ENCODE data around the gene GSK3B.

Gene GSK3B

DNA sequence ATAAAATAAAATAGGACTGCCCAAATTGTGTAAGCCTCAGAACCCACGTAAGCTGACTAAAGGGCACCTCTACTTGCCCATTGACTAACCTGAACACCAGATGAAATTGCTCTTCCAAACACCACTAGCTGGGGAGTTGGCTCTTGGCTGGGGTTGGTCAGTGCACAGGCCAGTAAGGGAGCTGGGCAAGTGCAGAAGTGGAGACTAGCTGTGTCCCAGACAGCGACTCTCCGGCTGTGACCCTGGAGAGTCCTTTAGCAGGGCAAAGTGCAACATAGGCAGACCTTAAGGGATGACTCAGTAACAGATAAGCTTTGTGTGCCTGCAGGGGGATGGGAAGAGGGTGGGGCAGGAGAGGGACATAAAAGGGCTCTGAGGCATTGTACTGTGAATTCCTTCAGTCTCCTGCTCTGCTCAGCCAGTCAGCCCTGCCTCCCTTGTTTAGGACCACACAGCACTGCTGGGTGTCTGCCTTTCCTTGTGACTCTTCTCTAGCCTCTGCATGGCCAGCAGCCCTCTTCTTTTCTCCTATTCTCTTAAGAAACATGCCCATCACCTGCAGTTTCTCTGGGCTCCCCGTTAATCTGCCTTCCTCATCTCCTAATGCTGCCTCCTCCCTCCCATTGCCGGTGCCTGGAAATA, 299.2 kb downstream of the GSK3B start:
- CTCF ChIA-PET: no interaction called here
- H3K27me3 ChIP-seq (replicated peaks in 2 of 5; ENCODE audit: control insufficient read depth in 4 of 5, insufficient read depth in 5 of 5, low read length in 4 of 5): peaks cover 0 to 3% (median 0%) of the 10 kb centered on the region in 5 experiments
- no peaks in the 10 kb centered on the region for H3K9me3 ChIP-seq (ENCODE audit: control extremely low read depth in 1 of 5, control insufficient read depth in 4 of 5, insufficient read depth in 2 of 5, low read depth in 1 of 5, low read length in 4 of 5)
- no peak overlapping the region for H3K27ac ChIP-seq (ENCODE audit: insufficient read depth in 1 of 2, low read depth in 1 of 2, low read length in 2 of 2, poor library complexity in 1 of 2, severe bottlenecking in 2 of 2)
- no peaks in the 10 kb centered on the region for H3K4me1 ChIP-seq (ENCODE audit: control extremely low read depth in 1 of 4, control insufficient read depth in 4 of 4, insufficient read depth in 4 of 4, low read length in 3 of 4)
- DNase-seq: peak in 1 of 3 donors; percentile 21
- POLR2A ChIA-PET: no interaction called here
- no peaks in the 10 kb centered on the region for H3K36me3 ChIP-seq (ENCODE audit: control insufficient read depth in 4 of 4, insufficient read depth in 4 of 4, low read length in 3 of 4)
- WGBS (ENCODE audit: insufficient coverage): 89% methylated on average over 4 of the region's 5 CpGs
- H3K4me3 ChIP-seq (ENCODE audit: control insufficient read depth in 1 of 7, extremely low read depth in 1 of 7, insufficient read depth in 4 of 7, low read depth in 2 of 7, low read length in 6 of 7): no peak overlapping the region

DNA sequence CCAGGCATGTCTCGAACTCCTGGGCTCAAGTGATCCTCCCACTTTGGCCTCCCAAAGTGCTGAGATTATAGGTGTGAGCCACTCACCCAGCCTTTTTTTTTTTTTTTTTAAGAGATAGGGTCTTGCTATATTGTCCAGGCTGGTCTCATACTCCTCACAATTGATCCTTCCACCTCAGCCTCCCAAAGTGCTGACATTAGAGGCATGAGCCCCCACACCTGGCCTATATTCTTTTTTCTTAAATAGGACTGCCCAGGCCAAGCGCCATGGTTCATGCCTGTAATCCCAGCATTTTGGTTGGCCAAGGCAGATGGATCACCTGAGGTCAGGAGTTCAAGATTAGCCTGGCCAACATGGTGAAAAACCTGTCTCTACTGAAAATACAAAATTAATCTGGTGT, 299.8 kb downstream of the GSK3B start:
- ChIA-PET POLR2A (no interaction called here), CTCF (no interaction called here)
- no CpG with 5 or more reads among the region's 2 CpGs for WGBS (ENCODE audit: insufficient coverage)
- DNase-seq: no peak
- Histone ChIP-seq H3K27me3 (replicated peaks in 2 of 5; ENCODE audit: control insufficient read depth in 4 of 5, insufficient read depth in 5 of 5, low read length in 4 of 5) (peaks cover 0 to 3% (median 0%) of the 10 kb centered on the region in 5 experiments), H3K27ac (ENCODE audit: insufficient read depth in 1 of 2, low read depth in 1 of 2, low read length in 2 of 2, poor library complexity in 1 of 2, severe bottlenecking in 2 of 2) (no peak overlapping the region), H3K4me3 (ENCODE audit: control insufficient read depth in 1 of 7, extremely low read depth in 1 of 7, insufficient read depth in 4 of 7, low read depth in 2 of 7, low read length in 6 of 7) (no peak overlapping the region), H3K4me1 (ENCODE audit: control extremely low read depth in 1 of 4, control insufficient read depth in 4 of 4, insufficient read depth in 4 of 4, low read length in 3 of 4) (no peaks in the 10 kb centered on the region), H3K36me3 (ENCODE audit: control insufficient read depth in 4 of 4, insufficient read depth in 4 of 4, low read length in 3 of 4) (no peaks in the 10 kb centered on the region), H3K9me3 (ENCODE audit: control extremely low read depth in 1 of 5, control insufficient read depth in 4 of 5, insufficient read depth in 2 of 5, low read depth in 1 of 5, low read length in 4 of 5) (no peaks in the 10 kb centered on the region)

GRCh38 chr3:119792270-119792669, 302.0 kb downstream of the GSK3B start:
- H3K4me1 ChIP-seq (ENCODE audit: control extremely low read depth in 1 of 4, control insufficient read depth in 4 of 4, insufficient read depth in 4 of 4, low read length in 3 of 4): no peaks in the 10 kb centered on the region
- CTCF ChIA-PET: no interaction called here
- no peak for DNase-seq
- H3K36me3 ChIP-seq (ENCODE audit: control insufficient read depth in 4 of 4, insufficient read depth in 4 of 4, low read length in 3 of 4): no peaks in the 10 kb centered on the region
- H3K4me3 ChIP-seq (ENCODE audit: control insufficient read depth in 1 of 7, extremely low read depth in 1 of 7, insufficient read depth in 4 of 7, low read depth in 2 of 7, low read length in 6 of 7): no peak overlapping the region
- H3K9me3 ChIP-seq (ENCODE audit: control extremely low read depth in 1 of 5, control insufficient read depth in 4 of 5, insufficient read depth in 2 of 5, low read depth in 1 of 5, low read length in 4 of 5): no peaks in the 10 kb centered on the region
- 96% methylated on average over 8 of the region's 8 CpGs for WGBS (ENCODE audit: insufficient coverage)
- POLR2A ChIA-PET: no interaction called here
- H3K27ac ChIP-seq (ENCODE audit: insufficient read depth in 1 of 2, low read depth in 1 of 2, low read length in 2 of 2, poor library complexity in 1 of 2, severe bottlenecking in 2 of 2): no peak overlapping the region
- H3K27me3 ChIP-seq (replicated peaks in 2 of 5; ENCODE audit: control insufficient read depth in 4 of 5, insufficient read depth in 5 of 5, low read length in 4 of 5): peaks cover 0 to 3% (median 0%) of the 10 kb centered on the region in 5 experiments

- Histone ChIP-seq H3K27me3 (replicated peaks in 2 of 5; ENCODE audit: control insufficient read depth in 4 of 5, insufficient read depth in 5 of 5, low read length in 4 of 5) (peaks cover 0 to 2% (median 0%) of the 10 kb centered on the region in 5 experiments), H3K27ac (ENCODE audit: insufficient read depth in 1 of 2, low read depth in 1 of 2, low read length in 2 of 2, poor library complexity in 1 of 2, severe bottlenecking in 2 of 2) (no peak overlapping the region), H3K36me3 (ENCODE audit: control insufficient read depth in 4 of 4, insufficient read depth in 4 of 4, low read length in 3 of 4) (no peaks in the 10 kb centered on the region), H3K4me3 (ENCODE audit: control insufficient read depth in 1 of 7, extremely low read depth in 1 of 7, insufficient read depth in 4 of 7, low read depth in 2 of 7, low read length in 6 of 7) (no peak overlapping the region), H3K9me3 (ENCODE audit: control extremely low read depth in 1 of 5, control insufficient read depth in 4 of 5, insufficient read depth in 2 of 5, low read depth in 1 of 5, low read length in 4 of 5) (no peaks in the 10 kb centered on the region), H3K4me1 (ENCODE audit: control extremely low read depth in 1 of 4, control insufficient read depth in 4 of 4, insufficient read depth in 4 of 4, low read length in 3 of 4) (no peaks in the 10 kb centered on the region)
- CTCF ChIA-PET: no interaction called here
- DNase-seq: no peak
- WGBS (ENCODE audit: insufficient coverage): 100% methylated on average over 1 of the region's 3 CpGs
- POLR2A ChIA-PET: no interaction called here
Observed at GRCh38 chr3:119790369-119790768, 303.9 kb downstream of the GSK3B start.

- Histone ChIP-seq H3K4me3 (ENCODE audit: control insufficient read depth in 1 of 7, extremely low read depth in 1 of 7, insufficient read depth in 4 of 7, low read depth in 2 of 7, low read length in 6 of 7) (no peak overlapping the region), H3K27me3 (replicated peaks in 2 of 5; ENCODE audit: control insufficient read depth in 4 of 5, insufficient read depth in 5 of 5, low read length in 4 of 5) (no peaks in the 10 kb centered on the region), H3K4me1 (ENCODE audit: control extremely low read depth in 1 of 4, control insufficient read depth in 4 of 4, insufficient read depth in 4 of 4, low read length in 3 of 4) (peaks cover 0 to 23% (median 6%) of the 10 kb centered on the region in 4 experiments), H3K9me3 (ENCODE audit: control extremely low read depth in 1 of 5, control insufficient read depth in 4 of 5, insufficient read depth in 2 of 5, low read depth in 1 of 5, low read length in 4 of 5) (no peaks in the 10 kb centered on the region), H3K36me3 (ENCODE audit: control insufficient read depth in 4 of 4, insufficient read depth in 4 of 4, low read length in 3 of 4) (no peaks in the 10 kb centered on the region), H3K27ac (ENCODE audit: insufficient read depth in 1 of 2, low read depth in 1 of 2, low read length in 2 of 2, poor library complexity in 1 of 2, severe bottlenecking in 2 of 2) (no peak overlapping the region)
- ChIA-PET POLR2A (no interaction called here), CTCF (no interaction called here)
- no peak for DNase-seq
- WGBS (ENCODE audit: insufficient coverage): 100% methylated on average over 1 of the region's 2 CpGs
Observed at GRCh38 chr3:119786409-119786808, 307.8 kb downstream of the GSK3B start.

DNA sequence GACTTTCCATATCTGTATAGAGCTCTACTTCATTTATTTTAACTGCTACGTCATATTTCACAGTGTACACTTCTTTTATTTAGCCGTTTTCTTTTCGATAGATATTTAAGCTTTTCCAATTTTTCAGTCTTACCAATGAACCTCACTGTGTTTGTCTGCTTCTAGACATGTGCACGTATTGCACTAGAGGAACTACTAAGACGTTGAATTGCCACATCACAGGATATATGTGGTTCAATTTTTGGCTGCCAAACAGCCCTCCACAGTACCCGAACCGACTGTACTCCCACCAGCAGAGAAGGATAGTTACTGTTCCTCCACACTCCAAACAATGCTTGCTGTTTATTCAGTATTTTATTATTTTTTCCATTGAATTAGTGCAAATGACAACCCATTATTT, 310.4 kb downstream of the GSK3B start:
- CTCF ChIA-PET: interaction anchor here (1.3 to 1.4 kb wide), 2 partner anchors 17 to 27 kb away, joined by 3 to 4 read pairs; no protein-coding TSS in a partner anchor
- WGBS (ENCODE audit: insufficient coverage): 60% methylated on average over 5 of the region's 7 CpGs

DNA sequence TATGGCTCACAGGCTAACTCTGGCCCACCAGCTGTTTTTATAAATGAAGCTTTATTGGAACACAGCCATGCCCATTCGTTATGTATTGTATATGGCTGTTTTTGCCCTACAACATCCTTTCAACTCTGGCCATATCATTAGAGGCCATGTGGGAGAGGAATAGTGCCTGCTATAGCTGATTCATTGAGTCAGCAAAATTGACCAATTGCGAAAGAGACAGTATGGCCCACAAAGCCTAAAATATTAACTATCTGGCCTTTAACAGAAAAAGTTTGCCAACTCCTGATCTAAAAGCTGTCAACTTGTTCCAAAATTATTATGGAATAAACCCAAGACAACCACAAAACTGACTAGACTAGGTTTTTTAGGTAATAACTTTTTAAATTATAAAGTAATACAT, 311.0 kb downstream of the GSK3B start:
- H3K27me3 ChIP-seq (replicated peaks in 2 of 5; ENCODE audit: control insufficient read depth in 4 of 5, insufficient read depth in 5 of 5, low read length in 4 of 5): no peaks in the 10 kb centered on the region
- H3K36me3 ChIP-seq (ENCODE audit: control insufficient read depth in 4 of 4, insufficient read depth in 4 of 4, low read length in 3 of 4): no peaks in the 10 kb centered on the region
- ChIA-PET POLR2A (no interaction called here), CTCF (interaction anchor here (1.3 to 1.4 kb wide), 2 partner anchors 28 to 33 kb away, joined by 4 read pairs; no protein-coding TSS in a partner anchor)
- no peak for DNase-seq
- H3K4me1 ChIP-seq (ENCODE audit: control extremely low read depth in 1 of 4, control insufficient read depth in 4 of 4, insufficient read depth in 4 of 4, low read length in 3 of 4): peaks cover 4 to 49% (median 12%) of the 10 kb centered on the region in 4 experiments
- H3K9me3 ChIP-seq (ENCODE audit: control extremely low read depth in 1 of 5, control insufficient read depth in 4 of 5, insufficient read depth in 2 of 5, low read depth in 1 of 5, low read length in 4 of 5): no peaks in the 10 kb centered on the region
- WGBS (ENCODE audit: insufficient coverage): no CpG with 5 or more reads among the region's 2 CpGs
- H3K27ac ChIP-seq (ENCODE audit: insufficient read depth in 1 of 2, low read depth in 1 of 2, low read length in 2 of 2, poor library complexity in 1 of 2, severe bottlenecking in 2 of 2): no peak overlapping the region
- H3K4me3 ChIP-seq (ENCODE audit: control insufficient read depth in 1 of 7, extremely low read depth in 1 of 7, insufficient read depth in 4 of 7, low read depth in 2 of 7, low read length in 6 of 7): no peak overlapping the region

More for the DNA sequence above, 310.4 kb downstream of the GSK3B start:
- H3K36me3 ChIP-seq (ENCODE audit: control insufficient read depth in 4 of 4, insufficient read depth in 4 of 4, low read length in 3 of 4): no peaks in the 10 kb centered on the region
- H3K27me3 ChIP-seq (replicated peaks in 2 of 5; ENCODE audit: control insufficient read depth in 4 of 5, insufficient read depth in 5 of 5, low read length in 4 of 5): no peaks in the 10 kb centered on the region
- DNase-seq: peak; percentile 20 to 74 (median 61)
- peaks cover 4 to 48% (median 12%) of the 10 kb centered on the region in 4 experiments for H3K4me1 ChIP-seq (ENCODE audit: control extremely low read depth in 1 of 4, control insufficient read depth in 4 of 4, insufficient read depth in 4 of 4, low read length in 3 of 4)
- no peaks in the 10 kb centered on the region for H3K9me3 ChIP-seq (ENCODE audit: control extremely low read depth in 1 of 5, control insufficient read depth in 4 of 5, insufficient read depth in 2 of 5, low read depth in 1 of 5, low read length in 4 of 5)
- H3K4me3 ChIP-seq (ENCODE audit: control insufficient read depth in 1 of 7, extremely low read depth in 1 of 7, insufficient read depth in 4 of 7, low read depth in 2 of 7, low read length in 6 of 7): no peak overlapping the region
- POLR2A ChIA-PET: no interaction called here
- no peak overlapping the region for H3K27ac ChIP-seq (ENCODE audit: insufficient read depth in 1 of 2, low read depth in 1 of 2, low read length in 2 of 2, poor library complexity in 1 of 2, severe bottlenecking in 2 of 2)
